Endodermal cell (in vitro differentiated cells): ENCODE results near the gene CERT1. TPM values are rescaled to one million over a fixed set of nuclear protein-coding genes. Genes with fewer than 3 reads are reported as not detected.

ENCODE experiments used
- DNase-seq: peaks from one replicate; pipeline ENCODE4 v3.0.0-alpha.2; 2017
- H3K27ac ChIP-seq: 2 replicates; pipeline ENCODE4 v1.5.1; 2013; ENCODE audit warnings: mild to moderate bottlenecking, low read depth, low read length, moderate library complexity
- H3K27me3 ChIP-seq: 2 replicates; pipeline ENCODE4 v1.6.1; 2013; ENCODE audit warnings: mild to moderate bottlenecking, low read length, moderate library complexity; ENCODE audit not compliant: insufficient read depth, control insufficient read depth, poor library complexity, severe bottlenecking
- H3K36me3 ChIP-seq: 2 replicates; pipeline ENCODE4 v1.7.0; 2013; ENCODE audit warnings: mild to moderate bottlenecking, low read length, moderate library complexity; ENCODE audit not compliant: control insufficient read depth, insufficient read depth
- H3K4me1 ChIP-seq: one replicate; pipeline ENCODE4 v1.7.0; 2013; ENCODE audit warnings: low read length; ENCODE audit not compliant: control insufficient read depth, insufficient read depth
- H3K4me3 ChIP-seq: 2 replicates; pipeline ENCODE4 v1.5.1; 2013; ENCODE audit warnings: mild to moderate bottlenecking, low read length, moderate library complexity
- H3K9ac ChIP-seq: 2 replicates; pipeline ENCODE4 v1.6.1; 2013; ENCODE audit warnings: mild to moderate bottlenecking, low read length, moderate library complexity; ENCODE audit not compliant: poor library complexity, severe bottlenecking; ENCODE audit errors: extremely low read depth
- H3K9me3 ChIP-seq: 2 replicates; pipeline ENCODE4 v1.6.1; 2013; ENCODE audit warnings: mild to moderate bottlenecking, low read length, moderate library complexity; ENCODE audit not compliant: control insufficient read depth
- H3K27ac Mint-ChIP-seq: 2 replicates; pipeline ENCODE4 v1.8.0; 2020; ENCODE audit warnings: mixed read lengths
- H3K27me3 Mint-ChIP-seq: 2 replicates; pipeline ENCODE4 v1.8.0; 2021; ENCODE audit warnings: mild to moderate bottlenecking, mixed read lengths; ENCODE audit not compliant: insufficient read depth
- H3K36me3 Mint-ChIP-seq: 2 replicates; pipeline ENCODE4 v1.8.0; 2020; ENCODE audit warnings: low read depth, mixed read lengths
- H3K4me1 Mint-ChIP-seq: 2 replicates; pipeline ENCODE4 v1.8.0; 2020; ENCODE audit warnings: mixed read lengths
- H3K4me3 Mint-ChIP-seq: 2 replicates; pipeline ENCODE4 v1.8.0; 2020; ENCODE audit warnings: mild to moderate bottlenecking, moderate library complexity, mixed read lengths
- H3K9me3 Mint-ChIP-seq: 2 replicates; pipeline ENCODE4 v1.8.0; 2020; ENCODE audit warnings: mild to moderate bottlenecking, mixed read lengths
- CTCF ChIP-seq: fragments of 200-600 bp; sonication (generic); conservative IDR thresholded peaks from 2 replicates; pipeline ENCODE4 v1.5.0; 2021; ENCODE audit warnings: antibody characterized with exemption, mild to moderate bottlenecking
- WGBS, 2 experiments: methylation state at CpG; one replicate each; pipeline versions ENCODE4 v1.1.5 to v1.1.7; 2013; ENCODE audit warnings: missing lambda C conversion rate in 2 of 2, mixed read lengths in 1 of 2; ENCODE audit not compliant: insufficient coverage in 1 of 2, insufficient read length in 1 of 2; 5-methylcytosine and 5-hydroxymethylcytosine counted together
- total RNA-seq, 2 donors: library from RNA; stranded (reverse); fragmentation: NEBNext Ultra II Directional in 1 of 2; extraction: Animal tissue kit (Norgen Biotek cat#: 25700) in 1 of 2; gene quantifications; 2 replicates in 1 of 2; 3 replicates in 1 of 2; pipeline ENCODE4 v1.2.1, GENCODE V29; 2021

CERT1 gene
- total RNA-seq, 2 donors from 2014 or later = 51.0 to 73.5 TPM

GRCh38 chr5:75510417-75510835, 1.0 kb downstream of the CERT1 start:
- H3K27ac ChIP-seq = no peak overlapping the region
- no peaks in the 10 kb centered on the region for H3K27me3 ChIP-seq
- peak overlapping the region; percentile 98 for H3K4me3 ChIP-seq
- H3K4me1 ChIP-seq = no peaks in the 10 kb centered on the region
- 3 to 8% methylated on average over 8 to 15 of the region's 15 CpGs for WGBS, 2 experiments
- Mint-ChIP-seq H3K27ac (peak overlapping the region; percentile 94), H3K9me3 (peaks cover 5% of the 10 kb centered on the region), H3K4me3 (peak overlapping the region; percentile 89), H3K36me3 (peaks cover 18% of the 10 kb centered on the region), H3K4me1 (peaks cover 20% of the 10 kb centered on the region), H3K27me3 (no peaks in the 10 kb centered on the region)
- H3K9ac ChIP-seq = peak overlapping the region; percentile 67
- peaks cover 5% of the 10 kb centered on the region for H3K36me3 ChIP-seq
- DNase-seq = no peak
- H3K9me3 ChIP-seq = peaks cover 11% of the 10 kb centered on the region
- TF ChIP-seq CTCF = no peak

GRCh38 chr5:75509956-75510355, 1.5 kb downstream of the CERT1 start:
- Histone ChIP-seq H3K27me3 (no peaks in the 10 kb centered on the region), H3K27ac (no peak overlapping the region), H3K9ac (peak overlapping the region; percentile 67), H3K4me3 (peak overlapping the region; percentile 98), H3K9me3 (peaks cover 11% of the 10 kb centered on the region), H3K36me3 (peaks cover 10% of the 10 kb centered on the region), H3K4me1 (no peaks in the 10 kb centered on the region)
- Mint-ChIP-seq H3K27me3 (no peaks in the 10 kb centered on the region), H3K27ac (peak overlapping the region; percentile 45), H3K36me3 (peaks cover 18% of the 10 kb centered on the region), H3K4me1 (peaks cover 20% of the 10 kb centered on the region), H3K4me3 (peak overlapping the region; percentile 89), H3K9me3 (peaks cover 5% of the 10 kb centered on the region)
- TF ChIP-seq CTCF = no peak
- DNase-seq = no peak
- 40% methylated on average over 1 of the region's 1 CpG; no CpG with 5 or more reads in 1 of the 2 experiments for WGBS, 2 experiments

GRCh38 chr5:75509546-75509945, 1.9 kb downstream of the CERT1 start:
- H3K36me3 ChIP-seq = peaks cover 14% of the 10 kb centered on the region
- peaks cover 11% of the 10 kb centered on the region for H3K9me3 ChIP-seq
- peaks cover 5% of the 10 kb centered on the region for H3K9me3 Mint-ChIP-seq
- peak overlapping the region; percentile 98 for H3K4me3 ChIP-seq
- no peak for DNase-seq
- no peaks in the 10 kb centered on the region for H3K27me3 ChIP-seq
- no peak for TF ChIP-seq CTCF
- H3K27ac ChIP-seq = no peak overlapping the region
- H3K4me1 ChIP-seq = no peaks in the 10 kb centered on the region
- H3K4me1 Mint-ChIP-seq = peaks cover 20% of the 10 kb centered on the region
- peak overlapping the region; percentile 67 for H3K9ac ChIP-seq
- peak overlapping the region; percentile 89 for H3K4me3 Mint-ChIP-seq
- H3K36me3 Mint-ChIP-seq = peaks cover 22% of the 10 kb centered on the region
- H3K27me3 Mint-ChIP-seq = no peaks in the 10 kb centered on the region
- H3K27ac Mint-ChIP-seq = no peak overlapping the region
- WGBS, 2 experiments = 78 to 98% methylated on average over 3 to 4 of the region's 4 CpGs
